Umbilical cord (tissue), 2 donors: ENCODE measurements around the gene RACK1. TPM values are rescaled to one million over a fixed set of nuclear protein-coding genes. Genes with fewer than 3 reads are reported as not detected.
"Not testable (repeated sequence)": the region's sequence is repeated elsewhere in the genome, so short reads cannot be mapped to it uniquely, and the experiment has no call there.

Source experiments
- DNase-seq: peaks from one replicate; pipeline ENCODE4 v3.0.0-alpha.2; 2015; ENCODE audit warnings: low spot score
- total RNA-seq: library from RNA; depleted of rRNA; stranded (reverse); fragments of >200 nt; gene quantifications from one replicate; pipeline ENCODE4 v1.2.3, GENCODE V29; 2014; ENCODE audit warnings: low replicate concordance; ENCODE audit not compliant: insufficient read depth

RACK1 gene
- 2,337 TPM for total RNA-seq

- DNase-seq = peak; percentile 98
Observed at GRCh38 chr5:181243564-181244343, at the start of gene RACK1. TSS of gene RACK1 (minus strand) at chr5:181243906. CDS start at chr5:181243800, 106 bp downstream.

GRCh38 chr5:181287331-181287730, 43.6 kb upstream of the RACK1 start:
- DNase-seq = not testable (repeated sequence)

- not testable (repeated sequence) for DNase-seq
Observed at GRCh38 chr5:181285962-181286705, 42.4 kb upstream of the RACK1 start.

- DNase-seq = not testable (repeated sequence)
Observed at GRCh38 chr5:181283841-181284755, 40.4 kb upstream of the RACK1 start.

- no peak for DNase-seq
Observed at GRCh38 chr5:181283347-181283746, 39.6 kb upstream of the RACK1 start.

GRCh38 chr5:181282874-181283273, 39.2 kb upstream of the RACK1 start:
- no peak for DNase-seq

- DNase-seq = not testable (repeated sequence)
Observed at GRCh38 chr5:181282415-181282814, 38.7 kb upstream of the RACK1 start.

GRCh38 chr5:181281984-181282316, 38.2 kb upstream of the RACK1 start:
- no peak for DNase-seq

GRCh38 chr5:181281077-181281983, 37.6 kb upstream of the RACK1 start:
- no peak for DNase-seq

GRCh38 chr5:181280251-181280762, 36.6 kb upstream of the RACK1 start:
- DNase-seq = no peak

- DNase-seq = not testable (repeated sequence)
Observed at GRCh38 chr5:181273433-181273744, 29.7 kb upstream of the RACK1 start.

GRCh38 chr5:181271081-181271480, 27.4 kb upstream of the RACK1 start:
- DNase-seq = no peak

GRCh38 chr5:181267907-181268306, 24.2 kb upstream of the RACK1 start:
- DNase-seq = not testable (repeated sequence)

- not testable (repeated sequence) for DNase-seq
Observed at GRCh38 chr5:181267291-181267904, 23.7 kb upstream of the RACK1 start.

GRCh38 chr5:181265092-181265671, 21.5 kb upstream of the RACK1 start:
- no peak for DNase-seq

GRCh38 chr5:181263633-181264032, 19.9 kb upstream of the RACK1 start:
- no peak for DNase-seq

GRCh38 chr5:181261320-181262049, 17.8 kb upstream of the RACK1 start:
- DNase-seq = peak; percentile 83

- DNase-seq = peak; percentile 96
Observed at GRCh38 chr5:181260720-181261319, 17.1 kb upstream of the RACK1 start, which contains the start of gene TRIM52. TSS of gene TRIM52 (minus strand) at chr5:181261143. CDS start at chr5:181260813, 330 bp downstream.
